Parathyroid adenoma (tissue), 2 donors: ENCODE results near the gene HNRNPD.

Experiments used
- H2AFZ ChIP-seq: fragments of 300-600 bp; sonication (generic); one replicate; pipeline ENCODE4 v1.7.0; 2017; ENCODE audit warnings: antibody characterized with exemption, mild to moderate bottlenecking
- H3K27ac ChIP-seq: fragments of 300-600 bp; sonication (generic); one replicate; pipeline ENCODE4 v1.7.0; 2017
- H3K27me3 ChIP-seq: fragments of 300-600 bp; sonication (generic); one replicate; pipeline ENCODE4 v1.7.0; 2017; ENCODE audit warnings: low read length; ENCODE audit not compliant: control insufficient read depth, insufficient read depth
- H3K36me3 ChIP-seq: fragments of 300-600 bp; sonication (generic); one replicate; pipeline ENCODE4 v1.7.0; 2017; ENCODE audit warnings: low read length; ENCODE audit not compliant: control insufficient read depth, insufficient read depth
- H3K4me1 ChIP-seq: fragments of 300-600 bp; sonication (generic); one replicate; pipeline ENCODE4 v1.7.0; 2017; ENCODE audit warnings: control low read depth
- H3K4me2 ChIP-seq: fragments of 300-600 bp; sonication (generic); one replicate; pipeline ENCODE4 v1.7.0; 2017; ENCODE audit warnings: low read length
- H3K4me3 ChIP-seq: fragments of 300-600 bp; sonication (generic); one replicate; pipeline ENCODE4 v1.7.0; 2017; ENCODE audit warnings: low read depth, low read length
- H3K79me2 ChIP-seq: fragments of 300-600 bp; sonication (generic); one replicate; pipeline ENCODE4 v1.7.0; 2017; ENCODE audit warnings: control low read depth
- H3K9ac ChIP-seq: fragments of 300-600 bp; sonication (generic); one replicate; pipeline ENCODE4 v1.7.0; 2017; ENCODE audit warnings: mild to moderate bottlenecking
- H3K9me3 ChIP-seq: fragments of 300-600 bp; sonication (generic); one replicate; pipeline ENCODE4 v1.7.0; 2017; ENCODE audit warnings: low read length; ENCODE audit not compliant: control insufficient read depth
- CTCF ChIP-seq: fragments of 300-600 bp; sonication (generic); IDR thresholded peaks from one replicate; pipeline ENCODE4 v1.7.0; 2017; ENCODE audit warnings: antibody characterized with exemption, mild to moderate bottlenecking
- donor health status: primary hyperparathyroidism.

The HNRNPD gene

GRCh38 chr4:82382751-82383150 is 9.0 kb upstream of the HNRNPD start:
- Histone ChIP-seq H3K9me3 (no peaks in the 10 kb centered on the region), H3K9ac (no peak overlapping the region), H3K4me1 (no peaks in the 10 kb centered on the region), H3K27ac (no peak overlapping the region), H3K4me2 (no peak overlapping the region), H3K27me3 (no peaks in the 10 kb centered on the region), H3K36me3 (no peaks in the 10 kb centered on the region), H2AFZ (no peak overlapping the region), H3K79me2 (no peaks in the 10 kb centered on the region), H3K4me3 (no peak overlapping the region)
- TF ChIP-seq CTCF: no peak

GRCh38 chr4:82381661-82382296 is 8.0 kb upstream of the HNRNPD start:
- H3K27ac ChIP-seq: no peak overlapping the region
- H3K4me3 ChIP-seq: no peak overlapping the region
- no peak for TF ChIP-seq CTCF

GRCh38 chr4:82381235-82381634 is 7.4 kb upstream of the HNRNPD start:
- Histone ChIP-seq H3K4me1 (no peaks in the 10 kb centered on the region), H2AFZ (no peak overlapping the region), H3K27me3 (no peaks in the 10 kb centered on the region), H3K36me3 (no peaks in the 10 kb centered on the region), H3K9me3 (no peaks in the 10 kb centered on the region), H3K79me2 (no peaks in the 10 kb centered on the region), H3K4me3 (no peak overlapping the region), H3K9ac (no peak overlapping the region), H3K4me2 (no peak overlapping the region), H3K27ac (no peak overlapping the region)
- no peak for TF ChIP-seq CTCF

More at GRCh38 chr4:82381661-82382296, 8.0 kb upstream of the HNRNPD start:
- no peaks in the 10 kb centered on the region for H3K4me1 ChIP-seq
- H3K36me3 ChIP-seq: no peaks in the 10 kb centered on the region
- H3K9ac ChIP-seq: no peak overlapping the region
- H3K79me2 ChIP-seq: no peaks in the 10 kb centered on the region
- no peaks in the 10 kb centered on the region for H3K9me3 ChIP-seq
- H3K4me2 ChIP-seq: no peak overlapping the region
- no peaks in the 10 kb centered on the region for H3K27me3 ChIP-seq
- no peak overlapping the region for H2AFZ ChIP-seq

GRCh38 chr4:82380831-82381230 is 7.0 kb upstream of the HNRNPD start:
- Histone ChIP-seq H3K27me3 (no peaks in the 10 kb centered on the region), H3K4me1 (no peaks in the 10 kb centered on the region), H2AFZ (no peak overlapping the region), H3K27ac (no peak overlapping the region), H3K4me2 (no peak overlapping the region), H3K9ac (no peak overlapping the region), H3K9me3 (no peaks in the 10 kb centered on the region), H3K4me3 (no peak overlapping the region), H3K36me3 (no peaks in the 10 kb centered on the region), H3K79me2 (no peaks in the 10 kb centered on the region)
- TF ChIP-seq CTCF: no peak

- H3K36me3 ChIP-seq: no peaks in the 10 kb centered on the region
- H2AFZ ChIP-seq: no peak overlapping the region
- H3K27ac ChIP-seq: no peak overlapping the region
- H3K27me3 ChIP-seq: no peaks in the 10 kb centered on the region
- TF ChIP-seq CTCF: no peak
- no peak overlapping the region for H3K9ac ChIP-seq
- H3K4me1 ChIP-seq: no peaks in the 10 kb centered on the region
- H3K79me2 ChIP-seq: no peaks in the 10 kb centered on the region
- no peaks in the 10 kb centered on the region for H3K9me3 ChIP-seq
- H3K4me3 ChIP-seq: no peak overlapping the region
- H3K4me2 ChIP-seq: no peak overlapping the region
Measured at GRCh38 chr4:82380344-82380743, 6.6 kb upstream of the HNRNPD start.
